Measurements from ENCODE around the gene TP53AIP1. TPM values are rescaled to one million over a fixed set of nuclear protein-coding genes. Genes with fewer than 3 reads are reported as not detected.

TP53AIP1 gene
- total and polyA plus RNA-seq, 10 of the 15 experiments (the other 5 are each of a cell fraction or from before 2014, with no cell fraction given), result 0.01 TPM; not detected in 9

- intact Hi-C loops (cut with micrococcal nuclease; ENCODE audit: unreplicated experiment), result no loop called here
Measured at GRCh38 chr11:128942272-128942612, 429 bp downstream of the TP53AIP1 start.

More at GRCh38 chr11:128942272-128942612, 429 bp downstream of the TP53AIP1 start:
- H3K9ac ChIP-seq (ENCODE audit: control insufficient read depth, insufficient read depth, low read length), result no peak overlapping the region
- no peaks in the 10 kb centered on the region; the same call in 1 of the 2 replicates for H4K20me1 ChIP-seq (ENCODE audit: control insufficient read depth, insufficient read depth)
- no peaks in the 10 kb centered on the region for H3K36me3 ChIP-seq (ENCODE audit: control insufficient read depth in 2 of 2, insufficient read depth in 2 of 2, low read length in 1 of 2)
- H2AFZ ChIP-seq (ENCODE audit: control insufficient read depth, low read depth, low read length), result no peak overlapping the region
- no peak for TF ChIP-seq HDAC2 (IDR thresholded peaks at IDR 0.05)
- TF ChIP-seq HDGF (IDR thresholded peaks at IDR 0.05), result no peak
- peak; percentile 65 for TF ChIP-seq BCL3 (IDR thresholded peaks at IDR 0.05; ENCODE audit: borderline replicate concordance, insufficient read depth, low read depth, low read length, poor library complexity, severe bottlenecking)
- TF ChIP-seq, protein P1, sequence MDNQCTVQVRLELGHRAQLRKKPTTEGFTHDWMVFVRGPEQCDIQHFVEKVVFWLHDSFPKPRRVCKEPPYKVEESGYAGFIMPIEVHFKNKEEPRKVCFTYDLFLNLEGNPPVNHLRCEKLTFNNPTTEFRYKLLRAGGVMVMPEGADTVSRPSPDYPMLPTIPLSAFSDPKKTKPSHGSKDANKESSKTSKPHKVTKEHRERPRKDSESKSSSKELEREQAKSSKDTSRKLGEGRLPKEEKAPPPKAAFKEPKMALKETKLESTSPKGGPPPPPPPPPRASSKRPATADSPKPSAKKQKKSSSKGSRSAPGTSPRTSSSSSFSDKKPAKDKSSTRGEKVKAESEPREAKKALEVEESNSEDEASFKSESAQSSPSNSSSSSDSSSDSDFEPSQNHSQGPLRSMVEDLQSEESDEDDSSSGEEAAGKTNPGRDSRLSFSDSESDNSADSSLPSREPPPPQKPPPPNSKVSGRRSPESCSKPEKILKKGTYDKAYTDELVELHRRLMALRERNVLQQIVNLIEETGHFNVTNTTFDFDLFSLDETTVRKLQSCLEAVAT (IDR thresholded peaks at IDR 0.05), result no peak
- DNase-seq (ENCODE audit: low read depth, low spot score) (no peak), FAIRE-seq (no peak), ATAC-seq (no peak)
- no peaks in the 10 kb centered on the region for H3K79me2 ChIP-seq (ENCODE audit: control insufficient read depth, insufficient read depth, low read length)
- no peaks in the 10 kb centered on the region for H3K4me1 ChIP-seq (ENCODE audit: control insufficient read depth, insufficient read depth, low read length)
- no peaks in the 10 kb centered on the region for H3K9me3 ChIP-seq (replicated peaks; ENCODE audit: control insufficient read depth, insufficient read depth, low read length)
- H3K27ac ChIP-seq (ENCODE audit: control insufficient read depth, insufficient read depth), result no peak overlapping the region
- H3K4me3 ChIP-seq, result no peak overlapping the region
- peaks cover 0 to 7% of the 10 kb centered on the region in 2 experiments; a peak in 2 of 4 replicates for H3K27me3 ChIP-seq (replicated peaks in 1 of 2; ENCODE audit: control insufficient read depth in 2 of 2, insufficient read depth in 2 of 2, low read length in 1 of 2)
- in situ Hi-C loops (cut with MboI), result no loop called here
- RAD21 ChIA-PET (ENCODE audit: unreplicated experiment), result no interaction called here
- H3K4me2 ChIP-seq (ENCODE audit: control insufficient read depth, insufficient read depth), result no peak overlapping the region
- SMC1A ChIA-PET (ENCODE audit: uncharacterized antibody, unreplicated experiment), result interaction anchor here (0.7 kb wide), 1 partner anchor 57 kb away, joined by 4 read pairs; no protein-coding TSS in a partner anchor
- POLR2A ChIA-PET, result no interaction called here
- CTCF ChIA-PET, result interaction anchor here (1.2 to 4.9 kb wide), 3 partner anchors 14 to 57 kb away, joined by 3 to 21 read pairs (median 6); no protein-coding TSS in a partner anchor
- 67% methylated on average over 13 of the region's 13 CpGs for WGBS (ENCODE audit: insufficient coverage, insufficient replicate concordance, low lambda C conversion rate, missing lambda C conversion rate)
- BruUV-seq (replicated peaks), result no TSS peak

All from GM12878 (cell line).